LNCaP clone FGC (cell line): ENCODE data around the gene PYURF.

Experiments used
- DNase-seq: peaks from one replicate; pipeline ENCODE4 v3.0.0-alpha.2; 2011; ENCODE audit warnings: low read depth
- H3K4me3 ChIP-seq: 2 replicates; pipeline ENCODE4 v1.5.1; 2011; ENCODE audit warnings: mild to moderate bottlenecking, low read depth, low read length, control low read depth
- TF ChIP-seq, protein P1 (sequence below): IDR thresholded peaks from 2 replicates; pipeline ENCODE4 v1.5.1; 2012; ENCODE audit warnings: mild to moderate bottlenecking; ENCODE audit not compliant: control insufficient read depth, insufficient read depth; ENCODE audit errors: extremely low read depth

PYURF gene

DNA sequence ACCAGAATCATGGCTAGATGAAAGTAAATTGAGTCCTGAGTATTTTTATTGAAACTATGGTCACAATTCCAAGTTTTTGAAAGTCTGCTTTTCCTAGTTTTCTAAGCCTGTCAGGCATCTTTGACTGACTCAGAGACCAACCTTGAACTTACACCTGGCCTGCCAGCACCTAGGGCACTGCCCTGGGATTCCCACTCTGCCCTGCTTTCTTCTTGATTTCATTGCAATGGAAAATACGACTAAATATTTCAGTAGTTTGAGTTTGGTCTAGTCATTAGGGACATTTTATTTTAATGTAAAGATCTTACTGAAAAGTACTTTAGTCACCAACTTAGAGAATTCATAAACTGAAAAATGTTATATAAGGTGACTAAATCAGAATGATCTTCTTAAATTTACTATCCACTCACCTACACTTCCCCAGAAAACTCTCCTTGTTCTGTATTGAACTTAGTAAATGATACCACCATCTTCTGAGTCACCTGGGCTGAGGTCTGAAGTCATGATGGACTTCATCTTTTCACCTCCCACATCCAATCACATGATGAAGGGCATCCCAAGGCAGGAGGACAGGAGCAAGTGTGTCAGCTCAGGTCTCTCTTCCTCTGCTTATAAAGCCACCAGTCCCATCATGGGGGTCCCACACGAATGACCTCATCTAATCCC lies 11.6 kb upstream of the PYURF start:
- TF ChIP-seq, protein P1, sequence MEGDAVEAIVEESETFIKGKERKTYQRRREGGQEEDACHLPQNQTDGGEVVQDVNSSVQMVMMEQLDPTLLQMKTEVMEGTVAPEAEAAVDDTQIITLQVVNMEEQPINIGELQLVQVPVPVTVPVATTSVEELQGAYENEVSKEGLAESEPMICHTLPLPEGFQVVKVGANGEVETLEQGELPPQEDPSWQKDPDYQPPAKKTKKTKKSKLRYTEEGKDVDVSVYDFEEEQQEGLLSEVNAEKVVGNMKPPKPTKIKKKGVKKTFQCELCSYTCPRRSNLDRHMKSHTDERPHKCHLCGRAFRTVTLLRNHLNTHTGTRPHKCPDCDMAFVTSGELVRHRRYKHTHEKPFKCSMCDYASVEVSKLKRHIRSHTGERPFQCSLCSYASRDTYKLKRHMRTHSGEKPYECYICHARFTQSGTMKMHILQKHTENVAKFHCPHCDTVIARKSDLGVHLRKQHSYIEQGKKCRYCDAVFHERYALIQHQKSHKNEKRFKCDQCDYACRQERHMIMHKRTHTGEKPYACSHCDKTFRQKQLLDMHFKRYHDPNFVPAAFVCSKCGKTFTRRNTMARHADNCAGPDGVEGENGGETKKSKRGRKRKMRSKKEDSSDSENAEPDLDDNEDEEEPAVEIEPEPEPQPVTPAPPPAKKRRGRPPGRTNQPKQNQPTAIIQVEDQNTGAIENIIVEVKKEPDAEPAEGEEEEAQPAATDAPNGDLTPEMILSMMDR = no peak
- no peak for DNase-seq
- H3K4me3 ChIP-seq = no peak overlapping the region

DNA sequence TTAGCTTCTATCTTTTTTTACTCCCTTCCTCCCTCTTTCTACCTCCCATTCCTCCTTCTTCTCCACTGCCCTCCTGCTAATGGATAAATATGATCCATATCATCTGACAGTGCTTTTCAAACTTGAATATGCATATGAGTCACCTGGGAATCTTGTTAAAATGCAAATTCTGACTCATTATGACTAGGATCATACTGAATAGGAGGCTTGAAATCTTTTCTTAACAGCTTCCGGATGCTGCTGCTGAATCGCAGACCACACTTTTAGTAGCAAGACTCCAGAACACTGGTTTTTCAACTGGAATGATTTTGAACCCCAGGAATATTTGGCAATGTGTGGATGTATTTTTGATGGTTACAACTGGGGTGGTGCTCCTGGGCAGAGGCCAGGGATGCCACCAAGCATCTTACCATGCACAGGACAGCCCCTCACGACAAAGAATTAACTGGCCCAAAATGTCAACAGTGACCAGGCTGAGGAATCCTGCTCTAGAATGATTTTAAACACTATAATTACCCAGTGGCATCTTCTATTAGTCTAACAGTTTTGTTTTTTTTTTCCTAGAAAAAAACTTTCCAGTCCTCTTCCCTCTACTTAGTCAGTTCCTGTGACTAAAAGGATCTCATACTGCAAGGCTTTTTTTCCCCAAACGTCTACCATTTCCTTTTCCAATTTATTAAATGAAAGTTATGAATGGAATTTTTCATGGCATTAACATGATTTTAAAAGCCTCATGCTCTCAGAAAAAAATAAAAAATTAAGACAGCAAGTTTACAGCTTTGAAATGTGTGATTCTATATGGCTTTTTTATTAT lies 10.6 kb upstream of the PYURF start:
- TF ChIP-seq, protein P1 = no peak
- no peak for DNase-seq
- no peak overlapping the region for H3K4me3 ChIP-seq

DNA sequence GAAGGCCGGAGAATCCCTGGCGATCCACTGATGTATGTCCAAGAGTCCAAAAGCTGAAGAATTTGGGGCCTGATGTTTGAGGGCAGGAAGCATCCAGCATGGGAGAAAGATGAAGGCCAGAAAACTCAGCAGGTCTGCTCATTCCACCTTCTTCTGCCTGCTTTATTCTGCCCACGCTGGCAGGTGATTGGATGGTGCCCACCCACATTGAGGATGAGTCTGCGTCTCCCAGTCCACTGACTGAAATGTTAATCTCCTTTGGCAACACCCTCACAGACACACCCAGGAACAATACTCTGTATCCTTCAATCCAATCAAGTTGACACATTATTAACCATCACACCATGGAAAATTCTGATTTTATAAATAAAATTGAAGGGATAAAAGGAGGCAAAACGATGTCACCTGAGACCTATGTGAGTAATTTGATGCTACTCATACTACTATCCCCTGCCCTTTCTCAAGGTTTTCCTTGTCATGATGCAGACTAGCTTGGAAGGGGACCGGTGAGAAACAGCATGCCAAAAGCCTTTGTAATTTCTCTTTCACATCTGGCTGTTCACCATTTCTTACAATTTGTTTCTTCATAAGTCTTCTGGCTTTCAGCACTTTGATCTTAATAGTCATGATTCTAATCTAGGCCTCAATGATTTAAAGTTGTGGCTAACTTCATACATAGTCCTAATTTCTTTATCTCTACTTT lies 9.7 kb upstream of the PYURF start:
- TF ChIP-seq, protein P1 = no peak
- no peak for DNase-seq
- no peak overlapping the region for H3K4me3 ChIP-seq

DNA sequence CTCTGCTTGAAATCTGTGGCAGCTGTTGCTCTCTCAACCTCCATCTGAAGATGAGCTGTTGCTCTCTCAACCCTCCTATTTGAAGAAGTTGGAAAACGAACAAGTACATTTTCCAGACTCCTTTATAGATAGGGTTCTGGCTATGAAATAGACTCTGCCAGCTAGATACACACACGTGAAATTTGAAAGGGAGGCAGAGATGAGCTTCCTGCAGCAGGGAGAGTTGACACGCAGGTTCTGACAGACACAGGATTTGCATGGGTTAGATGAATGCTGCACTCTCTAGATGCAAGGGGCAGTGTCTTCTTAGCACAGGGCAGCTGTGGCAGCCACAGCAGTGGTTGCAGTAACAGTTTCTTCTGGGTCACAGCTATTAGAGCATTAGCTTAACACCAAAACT lies 8.0 kb upstream of the PYURF start:
- TF ChIP-seq, protein P1 = no peak
- DNase-seq = peak; percentile 46
- H3K4me3 ChIP-seq = no peak overlapping the region

DNA sequence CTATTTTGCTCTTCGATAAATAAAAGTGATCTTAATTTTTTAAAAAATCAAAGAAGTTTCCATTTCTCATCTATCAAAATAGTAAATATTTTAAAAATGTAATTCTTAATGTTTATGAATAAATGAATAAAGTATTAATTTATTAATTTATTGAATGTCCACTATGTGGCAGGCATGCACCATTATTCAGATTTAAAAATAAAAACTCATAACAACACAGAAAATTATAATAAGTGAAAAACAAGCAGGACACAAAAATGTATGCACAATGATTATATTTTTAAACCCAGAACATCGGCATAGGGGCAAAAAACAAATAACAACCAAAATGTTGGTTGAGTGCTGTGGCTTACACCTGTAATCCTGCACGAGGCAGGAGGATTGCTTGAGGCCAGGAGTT lies 5.3 kb upstream of the PYURF start:
- TF ChIP-seq, protein P1 = peak; percentile 17; the same call in 1 of the 2 replicates
- DNase-seq = no peak
- H3K4me3 ChIP-seq = no peak overlapping the region

DNA sequence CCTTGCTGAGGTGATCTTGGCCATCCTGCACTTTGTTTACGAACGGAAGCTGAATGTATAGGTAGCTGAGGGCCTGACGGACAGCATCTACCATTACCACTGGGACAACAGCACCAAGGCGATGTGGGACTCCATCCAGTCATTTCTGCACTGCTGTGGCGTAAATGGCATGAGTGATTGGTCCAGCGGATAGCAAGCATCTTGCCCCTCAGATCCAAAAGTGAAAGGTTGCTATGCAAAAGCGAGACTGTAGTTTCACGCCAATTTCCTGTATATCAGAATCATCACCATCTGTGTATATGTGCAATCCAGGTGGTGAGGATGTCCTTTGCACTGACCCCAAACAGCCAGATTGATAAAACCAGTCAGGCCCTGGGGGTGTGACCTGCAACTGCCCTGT lies 4.2 kb upstream of the PYURF start:
- TF ChIP-seq, protein P1 = no peak
- DNase-seq = no peak
- no peak overlapping the region for H3K4me3 ChIP-seq
